ENCODE data around the gene PXMP2.

- no peak for TF ChIP-seq POLR2A (IDR thresholded peaks at IDR 0.05)
- TF ChIP-seq, protein P1, sequence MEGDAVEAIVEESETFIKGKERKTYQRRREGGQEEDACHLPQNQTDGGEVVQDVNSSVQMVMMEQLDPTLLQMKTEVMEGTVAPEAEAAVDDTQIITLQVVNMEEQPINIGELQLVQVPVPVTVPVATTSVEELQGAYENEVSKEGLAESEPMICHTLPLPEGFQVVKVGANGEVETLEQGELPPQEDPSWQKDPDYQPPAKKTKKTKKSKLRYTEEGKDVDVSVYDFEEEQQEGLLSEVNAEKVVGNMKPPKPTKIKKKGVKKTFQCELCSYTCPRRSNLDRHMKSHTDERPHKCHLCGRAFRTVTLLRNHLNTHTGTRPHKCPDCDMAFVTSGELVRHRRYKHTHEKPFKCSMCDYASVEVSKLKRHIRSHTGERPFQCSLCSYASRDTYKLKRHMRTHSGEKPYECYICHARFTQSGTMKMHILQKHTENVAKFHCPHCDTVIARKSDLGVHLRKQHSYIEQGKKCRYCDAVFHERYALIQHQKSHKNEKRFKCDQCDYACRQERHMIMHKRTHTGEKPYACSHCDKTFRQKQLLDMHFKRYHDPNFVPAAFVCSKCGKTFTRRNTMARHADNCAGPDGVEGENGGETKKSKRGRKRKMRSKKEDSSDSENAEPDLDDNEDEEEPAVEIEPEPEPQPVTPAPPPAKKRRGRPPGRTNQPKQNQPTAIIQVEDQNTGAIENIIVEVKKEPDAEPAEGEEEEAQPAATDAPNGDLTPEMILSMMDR (IDR thresholded peaks at IDR 0.05): no peak
These were observed 39.0 kb downstream of the PXMP2 start for GRCh38 chr12:132726386-132726785.

Measured in heart left ventricle (tissue), 13 donors.